Islet precursor cell (in vitro differentiated cells): ENCODE data around the gene IL17RC.
"Not testable (repeated sequence)": the region's sequence is repeated elsewhere in the genome, so short reads cannot be mapped to it uniquely, and the experiment has no call there.

Source experiments
- DNase-seq: peaks from one replicate; pipeline ENCODE4 v3.0.0-alpha.2; 2018

IL17RC gene

GRCh38 chr3:9917820-9918219, 922 bp downstream of the IL17RC start:
- no peak for DNase-seq

DNA sequence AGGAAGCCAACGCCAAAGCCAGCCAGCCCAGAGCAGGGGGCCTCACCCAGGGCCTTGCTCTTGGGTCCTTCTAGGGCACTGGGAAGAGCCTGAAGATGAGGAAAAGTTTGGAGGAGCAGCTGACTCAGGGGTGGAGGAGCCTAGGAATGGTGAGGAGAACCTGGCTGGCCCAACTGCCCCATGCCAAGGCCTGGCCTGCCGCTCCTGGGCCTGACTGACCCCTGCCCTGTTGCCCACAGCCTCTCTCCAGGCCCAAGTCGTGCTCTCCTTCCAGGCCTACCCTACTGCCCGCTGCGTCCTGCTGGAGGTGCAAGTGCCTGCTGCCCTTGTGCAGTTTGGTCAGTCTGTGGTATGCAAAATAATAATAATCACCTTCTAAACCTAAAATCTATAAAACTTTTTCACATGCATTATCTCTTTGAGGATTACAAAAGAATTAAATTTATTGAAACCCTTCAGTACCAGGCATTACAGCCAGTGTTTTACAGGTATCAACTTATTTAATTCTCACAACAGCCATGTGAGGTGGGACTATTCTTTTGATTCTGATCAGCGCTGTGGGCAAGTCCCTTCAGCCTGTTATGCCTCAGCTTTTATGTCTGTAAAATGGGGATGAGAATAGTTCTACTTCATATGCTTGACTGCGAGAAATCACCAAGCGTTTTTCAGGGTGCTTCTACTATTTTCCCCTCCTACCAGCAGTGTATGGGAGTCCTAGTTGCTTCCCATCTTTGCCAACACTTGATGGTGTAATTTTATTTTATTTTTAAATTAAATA, 1.6 kb downstream of the IL17RC start:
- no peak for DNase-seq

DNA sequence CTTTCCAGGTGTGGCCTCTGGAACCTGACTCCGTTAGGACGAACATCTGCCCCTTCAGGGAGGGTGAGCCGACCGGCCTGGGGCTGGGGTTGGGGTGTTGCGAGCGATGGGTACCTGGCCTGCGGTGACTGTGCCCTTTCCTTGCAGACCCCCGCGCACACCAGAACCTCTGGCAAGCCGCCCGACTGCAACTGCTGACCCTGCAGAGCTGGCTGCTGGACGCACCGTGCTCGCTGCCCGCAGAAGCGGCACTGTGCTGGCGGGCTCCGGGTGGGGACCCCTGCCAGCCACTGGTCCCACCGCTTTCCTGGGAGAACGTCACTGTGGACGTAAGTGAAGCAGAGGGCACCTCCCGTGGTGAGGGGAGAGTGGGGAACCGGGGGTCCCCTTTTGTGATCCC, 11.3 kb downstream of the IL17RC start:
- no peak for DNase-seq

- no peak for DNase-seq
Observed at GRCh38 chr3:9930804-9931418, 14.0 kb downstream of the IL17RC start.

GRCh38 chr3:9932535-9932842, 15.6 kb downstream of the IL17RC start:
- no peak for DNase-seq

- DNase-seq: peak; percentile 93
Observed at GRCh38 chr3:9932843-9933560, 16.1 kb downstream of the IL17RC start.

DNA sequence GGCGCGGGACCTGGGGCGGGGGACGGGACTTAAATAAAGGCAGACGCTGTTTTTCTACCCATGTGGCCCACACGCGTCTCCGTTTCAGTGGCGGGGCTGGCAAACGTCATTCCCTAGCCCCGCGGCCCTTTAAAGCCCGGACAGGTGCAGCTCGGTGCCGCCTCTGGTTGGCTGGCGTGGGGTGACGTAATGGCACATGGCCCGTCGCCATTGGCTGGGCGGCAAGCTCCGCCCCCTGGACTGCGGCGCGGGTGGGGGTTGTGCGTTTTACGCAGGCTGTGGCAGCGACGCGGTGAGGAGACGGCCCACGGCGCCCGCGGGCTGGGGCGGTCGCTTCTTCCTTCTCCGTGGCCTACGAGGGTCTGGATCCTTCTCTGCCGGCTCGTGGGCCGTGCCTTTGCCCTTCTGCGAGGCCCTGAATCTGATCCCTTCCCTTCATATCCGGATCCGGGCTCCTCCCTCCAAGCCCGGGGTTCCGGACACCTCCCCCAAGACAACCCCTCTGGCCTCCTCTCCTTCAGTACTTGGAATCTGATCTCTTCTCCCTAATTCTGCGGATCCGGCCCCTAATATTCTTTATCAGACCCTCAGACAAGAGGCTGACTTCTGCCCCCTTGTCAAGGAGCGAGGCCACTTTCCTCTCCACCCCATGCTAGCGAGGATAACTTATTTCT, 16.8 kb downstream of the IL17RC start, which contains the start of gene CRELD1:
TSS of gene CRELD1 (plus strand) at position 274 of the 674 bp plus-strand sequence. CDS start 605 bp downstream, outside the sequence.
- peak; percentile 96 for DNase-seq

DNA sequence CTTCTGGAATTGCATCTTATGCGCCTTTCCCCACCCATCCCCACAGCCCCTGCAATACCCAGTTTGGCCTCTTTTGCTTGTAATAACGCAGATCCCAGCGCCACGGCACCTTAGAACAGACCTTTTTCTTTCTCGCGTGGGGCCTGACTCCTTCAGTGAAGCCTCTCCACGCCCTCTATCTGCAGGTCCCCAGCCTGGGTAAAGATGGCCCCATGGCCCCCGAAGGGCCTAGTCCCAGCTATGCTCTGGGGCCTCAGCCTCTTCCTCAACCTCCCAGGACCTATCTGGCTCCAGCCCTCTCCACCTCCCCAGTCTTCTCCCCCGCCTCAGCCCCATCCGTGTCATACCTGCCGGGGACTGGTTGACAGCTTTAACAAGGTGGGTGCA, 17.3 kb downstream of the IL17RC start:
- no peak for DNase-seq

- no peak for DNase-seq
Observed at GRCh38 chr3:9934993-9935392, 18.1 kb downstream of the IL17RC start.

DNA sequence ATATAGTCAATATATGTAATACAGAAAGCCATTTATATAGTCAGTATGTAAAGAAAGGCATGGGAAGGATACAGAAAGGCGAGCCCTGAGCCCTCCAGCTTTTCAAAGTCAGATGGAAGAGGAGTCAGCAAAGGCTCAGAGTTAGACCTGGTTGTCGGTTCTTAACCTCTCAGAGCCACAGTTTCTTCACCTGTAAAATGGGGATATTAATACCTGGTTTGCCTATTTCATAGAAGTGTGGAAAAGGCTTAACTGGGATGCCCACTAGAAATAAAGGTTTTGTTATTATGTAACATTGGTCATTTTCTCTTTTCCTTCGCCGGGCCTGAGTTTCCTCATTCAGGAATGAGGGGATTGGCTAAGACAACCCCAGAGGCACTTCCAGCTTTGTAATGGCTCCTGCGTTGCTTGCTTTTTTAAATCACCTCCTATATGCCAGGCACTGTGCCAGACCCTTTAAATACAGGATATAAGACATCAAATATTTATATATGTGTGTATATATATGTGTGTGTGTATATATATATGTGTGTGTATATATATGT, 19.1 kb downstream of the IL17RC start:
- DNase-seq: no peak

DNA sequence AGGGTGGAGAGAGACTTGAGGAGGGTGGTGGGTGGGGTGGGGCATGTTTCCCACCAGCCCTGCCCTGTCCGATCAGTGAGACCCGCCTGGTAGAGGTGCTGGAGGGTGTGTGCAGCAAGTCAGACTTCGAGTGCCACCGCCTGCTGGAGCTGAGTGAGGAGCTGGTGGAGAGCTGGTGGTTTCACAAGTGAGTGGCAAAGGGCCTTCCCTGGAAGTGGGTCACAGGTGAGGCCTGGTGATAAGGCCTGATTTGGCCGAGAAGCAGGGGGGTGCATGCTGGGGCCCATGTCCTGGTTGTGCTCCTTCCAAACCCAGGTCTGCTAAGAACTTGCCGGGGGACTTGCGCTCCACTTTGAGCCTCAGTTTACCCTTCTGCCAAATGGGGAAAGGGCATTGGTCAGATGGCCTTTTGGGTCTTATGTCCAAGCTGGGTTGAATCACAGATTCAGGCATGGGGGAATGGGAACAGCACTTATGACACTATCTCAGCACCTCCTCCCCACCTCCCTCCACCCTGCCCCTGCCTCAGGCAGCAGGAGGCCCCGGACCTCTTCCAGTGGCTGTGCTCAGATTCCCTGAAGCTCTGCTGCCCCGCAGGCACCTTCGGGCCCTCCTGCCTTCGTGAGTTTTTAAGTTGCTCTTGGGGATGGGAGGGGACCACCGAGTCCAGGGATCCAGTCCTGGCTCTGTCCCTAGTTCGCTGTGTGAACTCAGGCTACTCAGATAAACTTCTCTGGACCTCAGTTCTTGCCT, 20.8 kb downstream of the IL17RC start:
- no peak for DNase-seq

DNA sequence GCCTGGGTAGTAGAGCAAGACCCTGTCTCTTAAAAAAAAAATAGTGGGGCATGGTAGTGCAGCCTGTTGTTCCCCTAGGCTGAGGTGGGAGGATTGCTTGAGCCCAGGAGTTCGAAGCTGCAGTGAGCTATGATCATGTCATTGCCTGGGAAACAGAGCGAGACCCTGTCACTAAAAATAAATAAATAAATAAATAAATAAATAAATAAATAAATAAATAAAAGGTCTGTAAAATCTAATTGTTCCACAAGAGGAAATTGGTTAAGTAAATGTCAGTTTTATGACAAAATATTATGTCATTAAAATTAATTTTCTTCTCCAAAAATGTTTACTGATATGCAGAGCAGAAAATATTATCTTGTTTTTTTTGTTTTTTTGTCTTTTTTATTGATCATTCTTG, 22.1 kb downstream of the IL17RC start:
- no peak for DNase-seq

GRCh38 chr3:9939906-9940305, 23.0 kb downstream of the IL17RC start:
- DNase-seq: not testable (repeated sequence)

DNA sequence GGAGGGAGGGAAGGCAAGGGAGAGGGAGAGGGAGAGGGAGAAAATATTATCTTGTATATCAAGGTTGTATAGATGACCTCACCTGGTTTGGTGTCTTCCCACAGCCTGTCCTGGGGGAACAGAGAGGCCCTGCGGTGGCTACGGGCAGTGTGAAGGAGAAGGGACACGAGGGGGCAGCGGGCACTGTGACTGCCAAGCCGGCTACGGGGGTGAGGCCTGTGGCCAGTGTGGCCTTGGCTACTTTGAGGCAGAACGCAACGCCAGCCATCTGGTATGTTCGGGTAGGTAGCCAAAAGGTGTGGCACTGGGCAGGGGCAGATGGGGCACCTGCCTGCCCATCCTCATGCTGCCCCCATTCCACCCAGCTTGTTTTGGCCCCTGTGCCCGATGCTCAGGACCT, 23.8 kb downstream of the IL17RC start:
- no peak for DNase-seq

DNA sequence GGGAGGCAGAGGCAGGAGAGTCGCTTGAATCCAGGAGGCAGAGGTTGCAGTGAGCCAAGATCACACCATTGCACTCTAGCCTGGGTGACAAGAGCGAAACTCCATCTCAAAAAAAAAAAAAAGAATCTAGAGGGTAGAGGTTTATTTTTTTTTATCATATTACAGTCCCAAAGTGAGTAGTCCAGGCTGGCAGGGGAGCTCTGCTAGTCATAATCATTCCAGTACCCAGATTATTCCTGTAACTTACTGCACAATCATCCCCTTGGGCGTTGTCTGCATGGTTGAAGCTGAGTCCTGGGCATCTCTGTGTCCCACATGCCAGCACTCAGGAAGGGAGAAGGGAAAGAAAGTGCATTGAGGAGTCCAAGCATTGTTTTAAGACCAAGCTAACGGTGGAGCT, 25.3 kb downstream of the IL17RC start:
- DNase-seq: no peak

- no peak for DNase-seq
Observed at GRCh38 chr3:9942934-9943690, 26.2 kb downstream of the IL17RC start.

DNA sequence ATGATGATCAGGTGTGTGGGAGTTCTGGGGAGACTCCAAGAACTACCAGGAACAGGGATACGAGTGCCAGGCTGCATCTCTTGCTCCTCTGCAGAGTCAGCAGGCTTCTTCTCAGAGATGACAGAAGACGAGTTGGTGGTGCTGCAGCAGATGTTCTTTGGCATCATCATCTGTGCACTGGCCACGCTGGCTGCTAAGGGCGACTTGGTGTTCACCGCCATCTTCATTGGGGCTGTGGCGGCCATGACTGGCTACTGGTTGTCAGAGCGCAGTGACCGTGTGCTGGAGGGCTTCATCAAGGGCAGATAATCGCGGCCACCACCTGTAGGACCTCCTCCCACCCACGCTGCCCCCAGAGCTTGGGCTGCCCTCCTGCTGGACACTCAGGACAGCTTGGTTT, 27.4 kb downstream of the IL17RC start:
- no peak for DNase-seq

- no peak for DNase-seq
Observed at GRCh38 chr3:9945358-9945757, 28.5 kb downstream of the IL17RC start.

GRCh38 chr3:9946112-9947024, 29.5 kb downstream of the IL17RC start:
- DNase-seq: peak; percentile 96
